Measurements from ENCODE around the gene RAB5A.
"Not testable (repeated sequence)": the region's sequence is repeated elsewhere in the genome, so short reads cannot be mapped to it uniquely, and the experiment has no call there.

RAB5A gene

GRCh38 chr3:19950316-19950715, 3.4 kb downstream of the RAB5A start:
- no peak overlapping the region for H3K4me3 ChIP-seq (ENCODE audit: low read depth, low read length)
- H3K27me3 ChIP-seq (ENCODE audit: insufficient read depth, low read depth, severe bottlenecking) = no peaks in the 10 kb centered on the region
- H3K27ac ChIP-seq = no peak overlapping the region
- TF ChIP-seq, protein P1, sequence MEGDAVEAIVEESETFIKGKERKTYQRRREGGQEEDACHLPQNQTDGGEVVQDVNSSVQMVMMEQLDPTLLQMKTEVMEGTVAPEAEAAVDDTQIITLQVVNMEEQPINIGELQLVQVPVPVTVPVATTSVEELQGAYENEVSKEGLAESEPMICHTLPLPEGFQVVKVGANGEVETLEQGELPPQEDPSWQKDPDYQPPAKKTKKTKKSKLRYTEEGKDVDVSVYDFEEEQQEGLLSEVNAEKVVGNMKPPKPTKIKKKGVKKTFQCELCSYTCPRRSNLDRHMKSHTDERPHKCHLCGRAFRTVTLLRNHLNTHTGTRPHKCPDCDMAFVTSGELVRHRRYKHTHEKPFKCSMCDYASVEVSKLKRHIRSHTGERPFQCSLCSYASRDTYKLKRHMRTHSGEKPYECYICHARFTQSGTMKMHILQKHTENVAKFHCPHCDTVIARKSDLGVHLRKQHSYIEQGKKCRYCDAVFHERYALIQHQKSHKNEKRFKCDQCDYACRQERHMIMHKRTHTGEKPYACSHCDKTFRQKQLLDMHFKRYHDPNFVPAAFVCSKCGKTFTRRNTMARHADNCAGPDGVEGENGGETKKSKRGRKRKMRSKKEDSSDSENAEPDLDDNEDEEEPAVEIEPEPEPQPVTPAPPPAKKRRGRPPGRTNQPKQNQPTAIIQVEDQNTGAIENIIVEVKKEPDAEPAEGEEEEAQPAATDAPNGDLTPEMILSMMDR (IDR thresholded peaks at IDR 0.05; ENCODE audit: low read depth, low read length) = no peak
- DNase-seq = no peak
- H3K9me3 ChIP-seq (ENCODE audit: severe bottlenecking) = no peaks in the 10 kb centered on the region
- H3K36me3 ChIP-seq = peaks cover 40% of the 10 kb centered on the region

DNA sequence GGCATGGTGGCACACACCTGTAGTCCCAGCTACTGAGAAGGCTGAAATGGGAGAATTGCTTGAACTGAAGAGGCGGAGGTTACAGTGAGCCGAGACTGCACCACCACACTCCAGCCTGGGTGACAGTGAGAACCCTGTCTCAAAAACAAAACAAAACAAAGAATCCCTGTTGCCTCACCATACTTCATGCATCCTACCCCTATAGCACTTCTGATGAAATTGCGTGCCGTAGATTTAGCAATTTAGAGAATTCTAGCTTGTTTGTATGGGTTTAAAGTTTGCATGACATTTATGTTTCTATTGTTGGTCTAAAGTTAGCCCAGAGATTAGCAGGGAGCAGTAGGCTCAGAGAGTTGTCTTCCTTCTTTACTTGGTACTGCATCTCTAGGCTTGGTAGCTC, 7.8 kb downstream of the RAB5A start:
- TF ChIP-seq, protein P1 (IDR thresholded peaks at IDR 0.05; ENCODE audit: low read depth, low read length) = no peak
- H3K36me3 ChIP-seq = peaks cover 51% of the 10 kb centered on the region

GRCh38 chr3:19957354-19957753, 10.5 kb downstream of the RAB5A start:
- not testable (repeated sequence) for H3K27ac ChIP-seq; H3K9me3 ChIP-seq (ENCODE audit: severe bottlenecking); H3K27me3 ChIP-seq (ENCODE audit: insufficient read depth, low read depth, severe bottlenecking); H3K4me3 ChIP-seq (ENCODE audit: low read depth, low read length); DNase-seq
- peaks cover 33% of the 10 kb centered on the region for H3K36me3 ChIP-seq

More for the DNA sequence above, 7.8 kb downstream of the RAB5A start:
- no peak overlapping the region for H3K4me3 ChIP-seq (ENCODE audit: low read depth, low read length)
- H3K27ac ChIP-seq = no peak overlapping the region
- H3K9me3 ChIP-seq (ENCODE audit: severe bottlenecking) = no peaks in the 10 kb centered on the region
- DNase-seq = no peak
- H3K27me3 ChIP-seq (ENCODE audit: insufficient read depth, low read depth, severe bottlenecking) = no peaks in the 10 kb centered on the region

DNA sequence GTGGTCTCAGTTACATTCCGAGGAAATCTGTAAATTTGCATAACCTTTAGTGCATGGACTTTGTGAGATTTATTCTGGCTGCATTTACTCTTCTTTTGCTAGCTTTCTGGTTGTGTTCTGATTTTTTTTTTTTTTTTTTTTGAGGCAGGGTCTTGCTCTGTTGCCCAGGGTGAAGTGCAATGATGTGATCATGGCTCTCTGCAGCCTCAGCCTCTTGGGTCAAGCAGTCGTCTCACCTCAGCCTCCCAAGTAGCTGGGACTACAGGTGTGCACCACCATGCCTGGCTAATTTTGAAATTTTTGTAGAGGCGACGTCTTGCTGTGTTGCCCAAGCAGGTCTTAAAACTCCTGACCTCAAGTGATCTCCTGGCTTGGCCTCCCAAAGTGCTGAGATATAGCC, 12.6 kb downstream of the RAB5A start:
- Histone ChIP-seq H3K4me3 (ENCODE audit: low read depth, low read length) (no peak overlapping the region), H3K27me3 (ENCODE audit: insufficient read depth, low read depth, severe bottlenecking) (no peaks in the 10 kb centered on the region), H3K9me3 (ENCODE audit: severe bottlenecking) (no peaks in the 10 kb centered on the region), H3K27ac (no peak overlapping the region), H3K36me3 (peaks cover 20% of the 10 kb centered on the region)
- TF ChIP-seq, protein P1 (IDR thresholded peaks at IDR 0.05; ENCODE audit: low read depth, low read length) = no peak
- no peak for DNase-seq

DNA sequence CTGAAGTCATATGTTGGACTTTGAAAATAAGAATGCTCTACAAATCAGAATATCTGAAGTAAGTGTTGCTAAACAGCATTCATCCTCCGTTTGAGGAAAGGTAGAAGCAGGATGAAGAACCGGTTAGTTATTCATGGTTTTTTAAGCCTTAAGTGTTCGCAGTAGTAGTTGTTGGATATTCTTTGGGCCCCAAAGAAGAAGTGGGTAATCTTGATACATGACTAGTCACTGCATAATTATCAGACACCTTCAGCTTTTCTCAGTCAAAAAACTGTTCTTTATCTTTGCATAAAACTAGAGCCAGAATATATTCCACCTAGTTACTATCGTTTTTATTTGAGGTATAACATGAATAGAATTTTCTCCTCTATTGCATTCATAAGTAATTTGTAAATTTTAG, 13.8 kb downstream of the RAB5A start:
- no peak for DNase-seq
- peaks cover 16% of the 10 kb centered on the region for H3K36me3 ChIP-seq

DNA sequence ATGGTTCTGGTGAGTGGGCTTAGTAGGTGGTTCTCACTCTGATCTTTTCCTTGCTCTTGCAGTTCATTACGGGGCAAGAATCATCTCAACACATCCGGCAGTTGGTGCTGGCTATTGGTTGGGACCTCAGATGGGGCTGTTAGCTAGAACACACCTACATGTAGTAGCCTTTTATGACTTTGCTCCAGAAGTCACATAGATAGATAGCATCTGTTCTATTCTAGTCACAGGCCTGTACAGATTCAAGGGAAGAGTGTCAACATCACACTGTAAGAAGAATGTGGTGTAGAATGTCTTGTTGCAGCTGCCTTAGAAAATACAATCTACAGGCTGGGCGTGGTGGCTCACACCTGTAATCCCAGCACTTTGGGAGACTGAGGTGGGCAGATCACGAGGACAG, 15.1 kb downstream of the RAB5A start:
- no peak overlapping the region for H3K27ac ChIP-seq
- DNase-seq = no peak
- H3K9me3 ChIP-seq (ENCODE audit: severe bottlenecking) = no peaks in the 10 kb centered on the region
- TF ChIP-seq, protein P1 (IDR thresholded peaks at IDR 0.05; ENCODE audit: low read depth, low read length) = no peak
- H3K4me3 ChIP-seq (ENCODE audit: low read depth, low read length) = no peak overlapping the region
- H3K36me3 ChIP-seq = peaks cover 11% of the 10 kb centered on the region
- no peaks in the 10 kb centered on the region for H3K27me3 ChIP-seq (ENCODE audit: insufficient read depth, low read depth, severe bottlenecking)

More for the DNA sequence above, 13.8 kb downstream of the RAB5A start:
- H3K9me3 ChIP-seq (ENCODE audit: severe bottlenecking) = no peaks in the 10 kb centered on the region
- H3K4me3 ChIP-seq (ENCODE audit: low read depth, low read length) = no peak overlapping the region
- no peak overlapping the region for H3K27ac ChIP-seq
- H3K27me3 ChIP-seq (ENCODE audit: insufficient read depth, low read depth, severe bottlenecking) = no peaks in the 10 kb centered on the region
- TF ChIP-seq, protein P1 (IDR thresholded peaks at IDR 0.05; ENCODE audit: low read depth, low read length) = no peak
